ENCODE measurements around the gene KIF16B. TPM values are rescaled to one million over a fixed set of nuclear protein-coding genes. Genes with fewer than 3 reads are reported as not detected.

KIF16B gene
- total and polyA plus RNA-seq, 4 donors: 5.1 to 19.7 (median 8.4) TPM

DNA sequence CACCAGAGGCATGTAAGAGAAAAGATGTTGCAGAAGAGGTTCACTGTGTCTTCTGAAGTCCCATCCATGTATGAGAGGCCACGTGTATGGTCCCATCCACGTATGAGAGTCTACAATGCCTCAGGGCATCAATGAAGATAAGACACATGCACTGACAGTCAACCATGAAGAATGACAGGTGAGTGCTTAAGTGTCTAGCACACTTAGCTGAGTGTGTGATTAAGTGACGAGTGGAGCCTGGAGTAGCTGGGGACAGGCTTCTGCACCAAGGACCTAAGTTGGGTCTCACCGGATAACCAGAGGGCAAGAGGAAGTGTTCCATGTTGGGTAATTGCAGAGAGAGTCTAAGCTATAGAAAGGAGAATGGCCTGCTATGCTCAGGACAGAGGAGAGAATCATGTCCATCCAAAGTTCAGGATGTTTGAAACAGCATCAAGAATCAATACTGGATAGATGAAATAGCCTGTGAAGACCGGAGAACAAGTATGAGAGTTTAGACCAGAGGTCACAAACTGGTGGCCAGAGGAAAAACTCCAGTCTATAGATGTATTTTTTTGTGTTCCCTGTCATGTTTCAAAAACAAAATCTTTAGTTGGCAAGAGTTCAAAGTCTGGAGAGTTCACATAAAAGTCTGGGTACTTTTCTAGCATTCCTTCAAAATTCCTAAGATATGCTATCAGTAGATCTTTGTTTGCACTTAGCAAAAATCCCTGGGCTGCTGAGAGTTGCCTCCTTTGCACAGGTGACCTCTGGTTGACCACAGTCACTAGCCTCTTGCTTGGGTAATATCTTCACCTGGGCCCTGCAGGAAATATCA is 165.8 kb downstream of the KIF16B start (continued):
- TF ChIP-seq FOXA1 (IDR thresholded peaks at IDR 0.05) (no peak), TAF1 (conservative IDR thresholded peaks at IDR 0.05) (no peak), YY1 (IDR thresholded peaks at IDR 0.05) (no peak), RXRA (IDR thresholded peaks at IDR 0.05) (no peak), HNF4A (conservative IDR thresholded peaks at IDR 0.05) (no peak), SP1 (IDR thresholded peaks at IDR 0.05) (no peak), FOXA2 (IDR thresholded peaks at IDR 0.05) (no peak), JUND (IDR thresholded peaks at IDR 0.05) (no peak)
- TF ChIP-seq, protein P1, sequence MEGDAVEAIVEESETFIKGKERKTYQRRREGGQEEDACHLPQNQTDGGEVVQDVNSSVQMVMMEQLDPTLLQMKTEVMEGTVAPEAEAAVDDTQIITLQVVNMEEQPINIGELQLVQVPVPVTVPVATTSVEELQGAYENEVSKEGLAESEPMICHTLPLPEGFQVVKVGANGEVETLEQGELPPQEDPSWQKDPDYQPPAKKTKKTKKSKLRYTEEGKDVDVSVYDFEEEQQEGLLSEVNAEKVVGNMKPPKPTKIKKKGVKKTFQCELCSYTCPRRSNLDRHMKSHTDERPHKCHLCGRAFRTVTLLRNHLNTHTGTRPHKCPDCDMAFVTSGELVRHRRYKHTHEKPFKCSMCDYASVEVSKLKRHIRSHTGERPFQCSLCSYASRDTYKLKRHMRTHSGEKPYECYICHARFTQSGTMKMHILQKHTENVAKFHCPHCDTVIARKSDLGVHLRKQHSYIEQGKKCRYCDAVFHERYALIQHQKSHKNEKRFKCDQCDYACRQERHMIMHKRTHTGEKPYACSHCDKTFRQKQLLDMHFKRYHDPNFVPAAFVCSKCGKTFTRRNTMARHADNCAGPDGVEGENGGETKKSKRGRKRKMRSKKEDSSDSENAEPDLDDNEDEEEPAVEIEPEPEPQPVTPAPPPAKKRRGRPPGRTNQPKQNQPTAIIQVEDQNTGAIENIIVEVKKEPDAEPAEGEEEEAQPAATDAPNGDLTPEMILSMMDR (IDR thresholded peaks at IDR 0.05; ENCODE audit: low read depth, low read length, missing input control): no peak

DNA sequence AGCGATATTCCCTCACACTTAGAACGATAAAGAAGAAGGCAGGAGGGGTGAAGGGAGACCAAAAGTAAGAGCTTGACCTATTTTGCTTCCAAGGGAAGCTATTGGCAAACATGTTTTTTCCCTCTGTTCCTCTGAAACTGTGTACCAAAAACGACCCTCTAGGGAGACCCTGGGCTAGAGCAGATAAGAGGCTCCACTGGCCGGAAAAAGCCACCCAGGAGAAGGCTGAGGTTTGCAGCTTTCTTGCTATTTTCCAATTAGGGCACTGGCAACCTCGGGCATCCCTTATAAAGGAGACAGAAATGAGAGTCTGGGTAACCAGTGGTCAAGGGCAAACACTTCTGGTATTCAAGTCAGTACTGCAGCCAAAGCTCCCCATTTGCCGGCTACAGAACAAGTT is 168.0 kb downstream of the KIF16B start:
- Histone ChIP-seq H3K4me3 (ENCODE audit: low read depth in 1 of 3, low read length in 3 of 3) (no peak overlapping the region), H3K36me3 (ENCODE audit: control insufficient read depth in 4 of 4, insufficient read depth in 3 of 4, low read depth in 1 of 4, low read length in 3 of 4) (peaks cover 3 to 10% (median 6%) of the 10 kb centered on the region in 4 donors), H3K4me1 (ENCODE audit: control insufficient read depth in 4 of 4, insufficient read depth in 4 of 4, low read length in 3 of 4) (no peaks in the 10 kb centered on the region), H3K27ac (ENCODE audit: low read depth in 1 of 2, low read length in 2 of 2) (no peak overlapping the region), H3K9ac (ENCODE audit: low read depth in 1 of 2, low read length in 2 of 2) (no peak overlapping the region), H3K9me3 (ENCODE audit: control insufficient read depth in 4 of 4, low read length in 3 of 4) (no peaks in the 10 kb centered on the region), H3K27me3 (ENCODE audit: control insufficient read depth in 4 of 4, insufficient read depth in 4 of 4, low read length in 3 of 4) (no peaks in the 10 kb centered on the region)
- TF ChIP-seq GABPA (IDR thresholded peaks at IDR 0.05 in 1 of 2, conservative IDR thresholded peaks at IDR 0.05 in 1 of 2) (no peak), MAX (IDR thresholded peaks at IDR 0.05) (no peak), JUND (IDR thresholded peaks at IDR 0.05) (no peak), ATF3 (IDR thresholded peaks at IDR 0.05) (no peak), FOXA1 (IDR thresholded peaks at IDR 0.05) (no peak), EGR1 (IDR thresholded peaks at IDR 0.05; ENCODE audit: low read depth in 2 of 2) (no peak), YY1 (IDR thresholded peaks at IDR 0.05) (no peak), HNF4G (IDR thresholded peaks at IDR 0.05) (no peak), TAF1 (conservative IDR thresholded peaks at IDR 0.05) (no peak), HNF4A (conservative IDR thresholded peaks at IDR 0.05) (no peak), ZBTB33 (IDR thresholded peaks at IDR 0.05) (no peak), NR2F2 (IDR thresholded peaks at IDR 0.05) (no peak), RAD21 (IDR thresholded peaks at IDR 0.05) (no peak), SP1 (IDR thresholded peaks at IDR 0.05) (no peak), REST (IDR thresholded peaks at IDR 0.05) (no peak), RXRA (IDR thresholded peaks at IDR 0.05) (no peak), FOXA2 (IDR thresholded peaks at IDR 0.05) (no peak)
- TF ChIP-seq, protein P1 (IDR thresholded peaks at IDR 0.05; ENCODE audit: low read depth, low read length, missing input control): no peak
- DNase-seq (ENCODE audit: low spot score): no peak
- WGBS: 83% methylated on average over 6 of the region's 6 CpGs

All from liver (tissue), 9 donors.